Measurements from ENCODE around the gene TNK1.

GRCh38 chr17:7407485-7408251 lies 26.8 kb downstream of the TNK1 start, which contains the start of gene NLGN2:
- no peak for TF ChIP-seq CTCF (IDR thresholded peaks at IDR 0.05)
- no peak for TF ChIP-seq POLR2AphosphoS5 (IDR thresholded peaks at IDR 0.05)

Measured in suprapubic skin (tissue), 3 donors.